Trophoblast cell (in vitro differentiated cells and primary cell): Measurements from ENCODE around the gene RFX1.

Experiments
- DNase-seq, 2 donors: peaks; one replicate each; pipeline ENCODE4 v3.0.0-alpha.2; 2016
- H2AFZ ChIP-seq: 2 replicates; pipeline ENCODE4 v1.6.1; 2013; ENCODE audit warnings: low read length, moderate library complexity, mild to moderate bottlenecking; ENCODE audit not compliant: insufficient read depth, poor library complexity
- H2AK5ac ChIP-seq: 2 replicates; pipeline ENCODE4 v1.6.1; 2013; ENCODE audit warnings: mild to moderate bottlenecking, low read length
- H2BK120ac ChIP-seq: 2 replicates; pipeline ENCODE4 v1.6.1; 2013; ENCODE audit warnings: low read length, mild to moderate bottlenecking, moderate library complexity; ENCODE audit not compliant: insufficient read depth, poor library complexity
- H2BK12ac ChIP-seq: 2 replicates; pipeline ENCODE4 v1.6.1; 2013; ENCODE audit warnings: mild to moderate bottlenecking, low read length, moderate library complexity
- H2BK5ac ChIP-seq: 2 replicates; pipeline ENCODE4 v1.6.1; 2013; ENCODE audit warnings: low read length, low read depth, moderate library complexity, mild to moderate bottlenecking; ENCODE audit not compliant: poor library complexity
- H3K14ac ChIP-seq: 2 replicates; pipeline ENCODE4 v1.6.1; 2013; ENCODE audit warnings: mild to moderate bottlenecking, low read length
- H3K18ac ChIP-seq: 2 replicates; pipeline ENCODE4 v1.6.1; 2013; ENCODE audit warnings: mild to moderate bottlenecking, low read length
- H3K23ac ChIP-seq: 2 replicates; pipeline ENCODE4 v1.6.1; 2013; ENCODE audit warnings: low read length
- H3K27ac ChIP-seq: 2 replicates; pipeline ENCODE4 v1.5.1; 2013; ENCODE audit warnings: low read depth, mild to moderate bottlenecking, inconsistent platforms, low read length, moderate library complexity
- H3K27me3 ChIP-seq: 2 replicates; pipeline ENCODE4 v1.6.1; 2013; ENCODE audit warnings: inconsistent platforms, mild to moderate bottlenecking, low read length, moderate library complexity; ENCODE audit not compliant: insufficient read depth
- H3K36me3 ChIP-seq, 2 experiments: 1 replicate in 1 of 2; 2 replicates in 1 of 2; pipeline ENCODE4 v1.6.1; 2013; ENCODE audit warnings: low read length in 2 of 2, mild to moderate bottlenecking in 2 of 2, moderate library complexity in 1 of 2; ENCODE audit not compliant: insufficient read depth in 2 of 2, control insufficient read depth in 1 of 2
- H3K4ac ChIP-seq: 2 replicates; pipeline ENCODE4 v1.6.1; 2013; ENCODE audit warnings: low read depth, mild to moderate bottlenecking, low read length, moderate library complexity
- H3K4me1 ChIP-seq, 2 experiments: 1 replicate in 1 of 2; 2 replicates in 1 of 2; pipeline ENCODE4 v1.6.1; 2013; ENCODE audit warnings: low read length in 2 of 2, mild to moderate bottlenecking in 2 of 2, moderate library complexity in 1 of 2; ENCODE audit not compliant: insufficient read depth in 2 of 2, control insufficient read depth in 1 of 2
- H3K4me2 ChIP-seq: 2 replicates; pipeline ENCODE4 v1.6.1; 2013; ENCODE audit warnings: inconsistent platforms, mild to moderate bottlenecking, low read length, moderate library complexity
- H3K4me3 ChIP-seq: 2 replicates; pipeline ENCODE4 v1.5.1; 2013; ENCODE audit warnings: mild to moderate bottlenecking, low read depth, low read length, inconsistent platforms
- H3K79me1 ChIP-seq: one replicate; pipeline ENCODE4 v1.6.1; 2013; ENCODE audit warnings: low read length
- H3K79me2 ChIP-seq: 2 replicates; pipeline ENCODE4 v1.6.1; 2013; ENCODE audit warnings: low read length, mild to moderate bottlenecking; ENCODE audit not compliant: control insufficient read depth, insufficient read depth, poor library complexity
- H3K9ac ChIP-seq: 2 replicates; pipeline ENCODE4 v1.6.1; 2013; ENCODE audit warnings: mild to moderate bottlenecking, low read length
- H3K9me3 ChIP-seq: 2 replicates; pipeline ENCODE4 v1.6.1; 2013; ENCODE audit warnings: low read depth, mild to moderate bottlenecking, control low read depth, inconsistent platforms, low read length; ENCODE audit not compliant: insufficient read depth
- H4K12ac ChIP-seq: 2 replicates; pipeline ENCODE4 v1.6.1; 2013; ENCODE audit warnings: low read depth, mild to moderate bottlenecking, low read length, moderate library complexity
- H4K8ac ChIP-seq: 2 replicates; pipeline ENCODE4 v1.6.1; 2013; ENCODE audit warnings: low read depth, mild to moderate bottlenecking, low read length, moderate library complexity
- H4K91ac ChIP-seq: one replicate; pipeline ENCODE4 v1.6.1; 2013; ENCODE audit warnings: low read depth, mild to moderate bottlenecking, low read length, moderate library complexity
- WGBS: extraction: QIAGEN DNeasy Blood & Tissue Kit; methylation state at CpG from one replicate; pipeline ENCODE4 v1.1.7; 2013; ENCODE audit warnings: missing lambda C conversion rate; ENCODE audit not compliant: insufficient read length, insufficient coverage; ENCODE audit errors: extremely low coverage; 5-methylcytosine and 5-hydroxymethylcytosine counted together

Gene RFX1

DNA sequence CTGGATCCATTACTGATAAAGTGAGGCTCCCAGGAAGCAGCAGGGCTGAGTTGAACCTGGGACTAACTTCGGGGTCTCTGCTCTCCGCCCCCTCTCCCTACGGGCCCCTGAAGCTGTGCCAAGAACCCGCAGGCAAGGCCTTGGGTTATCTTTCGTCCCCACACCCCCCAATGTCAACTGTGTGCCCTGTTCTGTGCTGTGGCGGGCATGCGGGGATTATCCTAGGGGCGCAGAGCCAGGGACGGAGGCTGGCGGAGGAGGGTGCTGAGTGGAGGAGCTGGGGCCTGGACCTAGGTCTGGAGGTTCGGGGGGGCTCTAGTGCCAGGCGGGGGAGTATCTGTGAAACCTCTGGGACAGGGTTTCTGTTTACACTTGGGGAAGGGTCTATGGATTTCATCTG is 26.4 kb downstream of the RFX1 start:
- no peak overlapping the region for H2BK12ac ChIP-seq
- H2BK5ac ChIP-seq = no peak overlapping the region
- H3K4me3 ChIP-seq = no peak overlapping the region
- H3K9me3 ChIP-seq = peaks cover 2% of the 10 kb centered on the region
- H2AFZ ChIP-seq = no peak overlapping the region
- H3K9ac ChIP-seq = no peak overlapping the region
- H4K91ac ChIP-seq = peak overlapping the region; percentile 21
- H3K79me1 ChIP-seq = peaks cover 4% of the 10 kb centered on the region
- no peak overlapping the region for H4K8ac ChIP-seq
- peaks cover 13 to 25% of the 10 kb centered on the region in 2 experiments for H3K4me1 ChIP-seq
- no peak overlapping the region for H2AK5ac ChIP-seq
- peak overlapping the region; percentile 81 for H3K4me2 ChIP-seq
- no peaks in the 10 kb centered on the region for H3K27me3 ChIP-seq
- no peak overlapping the region for H3K27ac ChIP-seq
- H3K18ac ChIP-seq = no peak overlapping the region
- H3K36me3 ChIP-seq = peaks cover 25 to 28% of the 10 kb centered on the region in 2 experiments
- no peak overlapping the region for H4K12ac ChIP-seq
- H2BK120ac ChIP-seq = no peak overlapping the region
- peaks cover 2% of the 10 kb centered on the region for H3K79me2 ChIP-seq
- DNase-seq = no peak
- WGBS = no CpG with 5 or more reads among the region's 12 CpGs
- no peak overlapping the region for H3K4ac ChIP-seq
- H3K23ac ChIP-seq = no peak overlapping the region
- no peak overlapping the region for H3K14ac ChIP-seq

DNA sequence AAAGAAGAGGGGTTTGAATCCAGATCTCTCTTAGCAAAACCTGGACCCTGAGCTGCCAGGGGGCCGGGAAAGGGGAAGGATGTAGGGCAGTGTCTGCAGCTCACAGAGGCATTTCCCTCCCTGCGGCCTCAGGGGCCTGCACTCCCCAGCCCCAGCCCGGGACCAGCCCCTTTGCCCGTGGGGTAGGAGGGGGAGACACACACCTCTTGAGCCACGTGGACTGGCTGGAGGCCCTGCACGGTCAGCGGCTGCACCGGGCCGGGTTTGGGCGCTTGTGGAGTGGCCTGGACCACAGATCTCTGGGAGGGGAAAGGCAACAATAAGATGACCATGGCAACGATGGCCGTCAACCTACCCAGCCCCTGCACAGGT is 26.9 kb downstream of the RFX1 start:
- peak overlapping the region; percentile 59 for H3K14ac ChIP-seq
- H3K18ac ChIP-seq = peak overlapping the region; percentile 76
- H4K12ac ChIP-seq = peak overlapping the region; percentile 64
- H2BK120ac ChIP-seq = no peak overlapping the region
- no peak for DNase-seq
- H3K36me3 ChIP-seq = peaks cover 25 to 28% of the 10 kb centered on the region in 2 experiments
- H2BK5ac ChIP-seq = peak overlapping the region; percentile 15
- H3K4me3 ChIP-seq = no peak overlapping the region
- H3K4ac ChIP-seq = no peak overlapping the region
- no peaks in the 10 kb centered on the region for H3K27me3 ChIP-seq
- H3K9me3 ChIP-seq = peaks cover 2% of the 10 kb centered on the region
- H3K79me2 ChIP-seq = peaks cover 2% of the 10 kb centered on the region
- H3K4me2 ChIP-seq = peak overlapping the region; percentile 81
- H2BK12ac ChIP-seq = no peak overlapping the region
- no peak overlapping the region for H3K9ac ChIP-seq
- no peak overlapping the region for H2AK5ac ChIP-seq
- peaks cover 4% of the 10 kb centered on the region for H3K79me1 ChIP-seq
- H4K91ac ChIP-seq = peak overlapping the region; percentile 75
- WGBS = no CpG with 5 or more reads among the region's 12 CpGs
- peak overlapping the region; percentile 65 for H4K8ac ChIP-seq
- H3K4me1 ChIP-seq = peaks cover 13 to 27% of the 10 kb centered on the region in 2 experiments
- H3K27ac ChIP-seq = peak overlapping the region; percentile 32
- H3K23ac ChIP-seq = no peak overlapping the region
- peak overlapping the region; percentile 50 for H2AFZ ChIP-seq

DNA sequence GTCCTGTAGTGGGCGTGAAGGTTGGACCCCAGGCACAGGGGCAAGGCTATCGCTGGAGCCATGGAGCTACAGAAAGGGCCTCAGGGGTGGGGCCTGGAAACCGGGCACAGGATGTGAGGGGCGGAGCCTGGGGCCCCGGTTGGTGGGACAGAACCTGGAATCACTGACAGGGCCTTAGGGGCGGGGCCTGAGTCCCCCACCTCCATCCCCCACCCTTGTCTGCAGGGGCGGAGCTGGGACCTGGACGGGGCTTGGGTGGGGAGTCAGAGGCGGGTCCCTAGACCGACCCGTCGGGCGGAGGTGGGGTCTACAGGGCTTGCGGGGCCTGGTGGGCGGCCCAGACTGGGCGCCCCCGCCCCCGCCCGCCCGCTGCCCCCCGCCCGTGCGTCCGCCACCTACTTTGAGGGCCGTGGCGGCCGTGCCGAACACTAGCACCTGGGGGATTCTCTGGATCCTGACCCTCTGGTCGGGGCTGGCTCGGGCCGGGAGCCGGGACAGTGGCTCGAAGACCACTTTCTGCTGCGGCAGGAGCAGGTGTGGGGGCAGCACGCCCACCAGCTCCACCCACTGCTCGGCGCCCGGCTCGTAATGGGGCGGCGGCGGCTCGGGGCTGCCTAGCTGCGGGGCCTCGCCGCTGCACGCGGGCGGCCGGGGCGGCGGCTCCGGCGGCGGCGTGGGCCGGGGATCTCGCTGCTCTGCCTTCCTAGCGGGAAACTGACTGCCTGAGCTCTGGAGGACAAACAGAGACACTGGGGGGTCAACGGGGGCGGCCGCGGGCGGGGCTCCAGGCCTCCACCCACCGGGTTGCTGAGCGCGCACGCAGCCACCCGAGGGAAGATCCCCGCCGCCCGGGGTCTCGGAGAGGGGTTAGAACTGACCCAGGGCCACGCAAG is 27.5 kb downstream of the RFX1 start:
- peak overlapping the region; percentile 15 for H2BK5ac ChIP-seq
- peaks cover 4% of the 10 kb centered on the region for H3K79me1 ChIP-seq
- H3K27ac ChIP-seq = peak overlapping the region; percentile 32
- no peaks in the 10 kb centered on the region for H3K27me3 ChIP-seq
- H3K36me3 ChIP-seq = peaks cover 25 to 28% of the 10 kb centered on the region in 2 experiments
- H2AK5ac ChIP-seq = peak overlapping the region; percentile 93
- peak overlapping the region; percentile 81 for H3K4me2 ChIP-seq
- H2BK12ac ChIP-seq = peak overlapping the region; percentile 48
- peak overlapping the region; percentile 48 for H3K4ac ChIP-seq
- peak overlapping the region; percentile 64 for H2BK120ac ChIP-seq
- WGBS = no CpG with 5 or more reads among the region's 74 CpGs
- H3K79me2 ChIP-seq = peaks cover 2% of the 10 kb centered on the region
- no peak overlapping the region for H3K23ac ChIP-seq
- no peak for DNase-seq
- no peak overlapping the region for H3K9ac ChIP-seq
- peak overlapping the region; percentile 75 for H4K91ac ChIP-seq
- H3K4me3 ChIP-seq = peak overlapping the region; percentile 65
- peak overlapping the region; percentile 79 for H4K8ac ChIP-seq
- peak overlapping the region; percentile 64 for H4K12ac ChIP-seq
- peaks cover 2% of the 10 kb centered on the region for H3K9me3 ChIP-seq
- H2AFZ ChIP-seq = peak overlapping the region; percentile 59
- peak overlapping the region; percentile 76 for H3K18ac ChIP-seq
- peak overlapping the region; percentile 59 for H3K14ac ChIP-seq
- peaks cover 13 to 27% of the 10 kb centered on the region in 2 experiments for H3K4me1 ChIP-seq

DNA sequence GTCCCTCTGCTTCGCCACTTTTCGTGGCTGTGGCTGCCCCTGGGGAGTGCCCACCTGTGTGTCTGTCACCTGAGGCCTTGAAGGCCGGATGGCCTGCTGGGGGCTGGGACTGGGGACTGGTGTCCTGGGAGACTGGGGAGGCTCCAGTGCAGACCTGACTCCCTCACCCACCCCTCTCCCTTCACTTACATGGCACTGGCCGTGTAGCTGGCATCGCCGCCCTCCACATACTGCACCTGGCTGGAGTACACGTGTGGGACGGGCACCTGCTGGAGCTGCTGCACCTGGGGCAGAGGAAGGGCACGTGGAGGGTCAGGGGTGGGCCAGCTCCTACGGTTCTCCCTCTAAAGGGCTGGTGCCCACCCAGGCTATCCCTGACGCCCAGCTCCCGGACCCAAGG is 28.3 kb downstream of the RFX1 start:
- H3K18ac ChIP-seq = peak overlapping the region; percentile 60
- peak overlapping the region; percentile 64 for H2BK120ac ChIP-seq
- no peak overlapping the region for H3K4ac ChIP-seq
- DNase-seq = no peak
- peak overlapping the region; percentile 93 for H2AK5ac ChIP-seq
- H2BK5ac ChIP-seq = no peak overlapping the region
- peaks cover 4% of the 10 kb centered on the region for H3K79me1 ChIP-seq
- no CpG with 5 or more reads among the region's 12 CpGs for WGBS
- peak overlapping the region; percentile 79 for H4K8ac ChIP-seq
- peaks cover 2% of the 10 kb centered on the region for H3K79me2 ChIP-seq
- H2AFZ ChIP-seq = peak overlapping the region; percentile 44
- H3K14ac ChIP-seq = peak overlapping the region; percentile 53
- H3K36me3 ChIP-seq = peaks cover 27 to 29% of the 10 kb centered on the region in 2 experiments
- H3K4me1 ChIP-seq = peaks cover 13 to 27% of the 10 kb centered on the region in 2 experiments
- H3K9ac ChIP-seq = no peak overlapping the region
- H3K27me3 ChIP-seq = no peaks in the 10 kb centered on the region
- H3K4me3 ChIP-seq = no peak overlapping the region
- peaks cover 2% of the 10 kb centered on the region for H3K9me3 ChIP-seq
- H4K91ac ChIP-seq = peak overlapping the region; percentile 64
- H3K4me2 ChIP-seq = peak overlapping the region; percentile 29
- peak overlapping the region; percentile 79 for H4K12ac ChIP-seq
- H3K27ac ChIP-seq = no peak overlapping the region
- H3K23ac ChIP-seq = no peak overlapping the region
- peak overlapping the region; percentile 48 for H2BK12ac ChIP-seq
